Medulla oblongata (tissue), 1 donor: Measurements from ENCODE around the gene SPARCL1.

ENCODE experiments used
- DNase-seq: peaks from one replicate; pipeline ENCODE4 v3.0.0-alpha.2; 2015; ENCODE audit errors: extremely low spot score

The SPARCL1 gene

DNA sequence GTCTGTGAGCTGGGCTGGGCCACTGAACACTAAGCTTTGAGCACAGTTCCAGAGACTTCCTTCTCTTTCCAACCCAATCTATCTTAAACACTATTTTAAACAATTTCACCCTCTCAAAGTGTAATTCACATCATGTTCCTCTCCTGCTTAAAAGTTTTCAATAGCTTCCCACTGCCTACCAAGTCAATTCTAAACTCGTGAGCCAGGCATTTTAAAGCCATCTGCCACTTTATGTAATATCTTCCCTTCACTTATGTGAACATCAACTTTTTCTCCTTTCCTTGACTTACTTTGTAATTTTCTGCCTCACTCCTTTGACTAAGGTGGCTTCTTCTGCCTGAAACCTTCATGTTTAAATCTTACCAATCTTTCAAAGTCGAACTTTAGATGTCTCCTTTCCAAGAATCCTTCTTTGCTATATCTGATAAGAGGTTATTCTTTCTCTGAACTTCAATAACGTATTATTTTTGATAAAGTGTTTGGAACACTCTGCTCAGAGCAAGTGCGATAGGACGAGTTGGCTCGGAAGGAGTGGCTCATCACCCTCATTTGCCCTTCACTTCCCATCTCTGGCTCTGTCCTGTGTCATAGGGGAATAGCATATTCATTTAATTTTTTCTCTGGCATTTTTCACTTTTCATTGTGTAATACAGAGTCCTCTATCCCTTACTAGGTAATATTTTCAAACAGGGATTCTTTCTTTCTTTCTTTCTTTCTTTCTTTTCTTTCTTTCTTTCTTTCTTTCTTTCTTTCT is 13.0 kb upstream of the SPARCL1 start:
- DNase-seq = no peak

DNA sequence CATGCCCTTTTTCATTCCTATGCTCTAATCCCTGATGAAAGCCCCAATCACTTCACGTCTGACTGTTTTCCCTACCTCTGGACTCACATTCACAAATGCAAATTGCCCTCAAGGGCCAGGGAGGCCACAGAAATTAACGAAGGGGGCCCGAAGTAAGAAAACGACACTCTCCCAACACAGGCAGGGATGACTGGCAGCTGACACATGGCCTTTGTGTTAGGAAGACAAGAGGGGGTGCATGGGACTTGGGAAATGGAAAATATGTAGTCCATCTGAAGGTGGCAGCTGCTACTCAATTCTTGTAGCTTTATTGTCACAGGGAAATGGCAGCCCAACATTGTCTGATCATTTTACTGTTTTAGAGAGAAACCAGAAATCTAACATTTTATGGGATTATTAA is 12.3 kb upstream of the SPARCL1 start:
- no peak for DNase-seq

GRCh38 chr4:87540146-87541058 is 11.2 kb upstream of the SPARCL1 start:
- peak; percentile 59 for DNase-seq

DNA sequence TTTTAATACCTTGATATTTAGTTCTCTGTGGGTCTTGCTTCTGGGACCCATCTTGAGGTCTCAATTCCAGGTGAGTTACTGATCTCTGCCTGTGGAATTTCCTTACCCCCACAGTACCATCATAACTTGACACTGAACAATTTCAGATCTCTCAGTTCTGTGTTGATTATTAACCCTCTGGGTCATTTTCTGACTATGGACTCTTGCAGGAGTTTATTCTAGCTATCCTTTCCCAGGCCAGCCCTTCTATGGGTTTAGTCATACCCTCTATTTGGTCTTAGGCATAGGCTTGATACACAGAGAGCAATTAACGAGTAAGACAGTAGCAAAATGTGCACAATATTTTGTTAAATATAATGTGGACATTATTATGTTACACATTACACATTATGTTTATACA is 3.7 kb upstream of the SPARCL1 start:
- no peak for DNase-seq

DNA sequence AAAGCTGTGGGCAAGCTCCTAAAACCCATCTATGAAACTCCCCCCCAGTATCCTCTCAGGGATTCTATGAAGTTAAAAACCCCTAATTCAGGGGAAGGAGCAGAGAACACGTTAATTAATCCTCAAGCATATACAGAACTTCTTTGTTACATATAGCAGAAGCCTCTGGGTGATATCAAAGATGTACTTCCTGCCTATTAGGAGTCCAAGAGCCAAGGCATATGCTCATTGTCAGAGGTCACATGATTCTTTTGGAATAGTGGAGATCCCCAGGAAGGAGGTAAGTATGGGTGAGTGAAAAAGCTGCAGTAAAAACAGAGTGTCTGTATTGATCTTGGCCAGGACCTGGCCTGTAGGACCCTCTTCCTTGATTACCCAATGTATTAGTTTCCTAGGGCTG is 2.9 kb upstream of the SPARCL1 start:
- DNase-seq = no peak

DNA sequence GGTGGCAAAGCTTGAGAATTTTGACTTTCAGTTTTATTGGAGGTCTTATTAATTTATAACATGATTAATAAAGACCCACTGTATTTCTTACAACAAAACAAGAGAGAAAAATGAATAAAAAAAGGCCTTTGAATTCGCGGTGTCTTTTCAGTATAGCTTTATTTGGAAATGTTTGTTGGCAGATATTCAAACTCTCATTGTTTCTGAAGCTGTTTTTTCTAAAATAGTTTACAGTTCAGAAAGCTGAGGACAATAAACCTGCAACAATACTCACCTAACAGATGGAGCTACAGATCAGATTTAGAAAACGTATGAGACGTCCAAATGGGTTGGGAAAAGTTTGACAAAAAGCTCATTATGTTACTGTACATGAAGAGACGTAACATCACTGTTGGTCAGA is 2.4 kb upstream of the SPARCL1 start:
- DNase-seq = no peak

GRCh38 chr4:87530868-87531267 is 1.7 kb upstream of the SPARCL1 start:
- peak; percentile 66 for DNase-seq

GRCh38 chr4:87530229-87530628 is 1.1 kb upstream of the SPARCL1 start:
- DNase-seq = no peak

- no peak for DNase-seq
These were observed 1.6 kb downstream of the SPARCL1 start for GRCh38 chr4:87527431-87528220.

DNA sequence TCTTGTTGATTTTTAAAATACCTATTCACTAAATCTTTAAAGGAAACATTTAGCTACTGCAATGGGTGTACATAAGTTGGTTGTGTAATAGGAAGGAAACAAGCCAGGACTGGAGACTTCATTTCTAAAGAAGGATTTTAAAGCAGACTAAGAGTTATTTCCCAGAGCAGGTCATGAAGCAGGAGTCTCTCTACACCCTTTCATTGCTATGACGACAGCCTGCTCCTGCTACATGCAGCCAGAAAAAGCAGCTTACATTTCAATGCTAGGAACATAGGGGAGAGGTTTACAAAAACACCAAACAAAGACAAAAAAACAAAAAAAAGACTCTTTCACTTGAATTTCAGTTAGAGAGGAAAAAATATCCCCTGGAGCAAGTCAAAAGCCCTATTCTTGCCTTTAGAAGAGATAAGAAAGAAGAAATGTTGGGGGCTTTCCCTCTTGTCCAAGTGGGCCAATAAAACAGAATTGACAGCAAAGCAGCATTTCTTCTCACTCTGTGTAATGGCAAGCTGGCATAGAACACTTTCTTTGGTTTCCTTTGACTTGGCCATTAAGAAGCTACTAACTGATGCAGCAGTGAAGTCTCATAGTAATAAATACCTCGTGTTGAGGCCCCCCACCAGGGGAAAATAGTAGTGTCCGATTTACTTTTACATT is 3.4 kb downstream of the SPARCL1 start:
- DNase-seq = peak; percentile 76

DNA sequence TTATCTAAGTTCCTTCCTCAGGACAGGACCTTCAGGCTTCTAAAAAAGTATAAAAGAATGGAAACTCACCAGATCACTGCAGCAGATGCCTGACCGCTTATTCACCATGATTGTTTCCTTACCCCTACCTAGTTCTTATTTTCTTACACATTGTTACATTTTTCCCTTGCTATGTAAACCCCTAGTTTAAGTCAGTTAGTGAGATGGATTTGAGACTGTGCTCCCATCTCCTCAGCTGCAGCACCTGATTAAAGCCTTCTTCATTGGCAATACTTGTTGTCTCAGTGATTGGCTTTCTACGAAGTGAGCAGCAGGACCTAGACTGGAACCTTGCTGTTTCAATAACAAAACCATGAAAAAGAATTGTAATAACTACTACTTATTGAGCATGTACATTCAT is 4.7 kb downstream of the SPARCL1 start:
- DNase-seq = no peak

DNA sequence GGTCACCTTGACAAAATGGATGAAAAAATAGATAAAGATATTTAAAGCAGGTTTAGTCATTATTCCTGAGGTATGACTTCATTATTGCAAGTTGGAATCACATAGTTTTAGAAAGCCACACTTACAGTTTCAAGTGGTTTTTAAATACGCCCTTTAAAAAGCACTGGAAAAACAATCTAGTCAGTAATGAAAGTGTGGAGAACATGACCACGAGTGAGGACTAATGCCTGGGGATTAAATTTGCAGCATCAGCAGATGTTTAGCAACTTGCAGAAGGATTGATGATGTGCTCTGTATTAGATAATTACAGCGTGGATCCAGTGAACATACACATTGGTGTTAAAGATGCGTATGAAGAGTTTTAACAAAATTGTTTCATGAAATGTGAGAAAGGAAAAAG is 5.9 kb downstream of the SPARCL1 start:
- no peak for DNase-seq

DNA sequence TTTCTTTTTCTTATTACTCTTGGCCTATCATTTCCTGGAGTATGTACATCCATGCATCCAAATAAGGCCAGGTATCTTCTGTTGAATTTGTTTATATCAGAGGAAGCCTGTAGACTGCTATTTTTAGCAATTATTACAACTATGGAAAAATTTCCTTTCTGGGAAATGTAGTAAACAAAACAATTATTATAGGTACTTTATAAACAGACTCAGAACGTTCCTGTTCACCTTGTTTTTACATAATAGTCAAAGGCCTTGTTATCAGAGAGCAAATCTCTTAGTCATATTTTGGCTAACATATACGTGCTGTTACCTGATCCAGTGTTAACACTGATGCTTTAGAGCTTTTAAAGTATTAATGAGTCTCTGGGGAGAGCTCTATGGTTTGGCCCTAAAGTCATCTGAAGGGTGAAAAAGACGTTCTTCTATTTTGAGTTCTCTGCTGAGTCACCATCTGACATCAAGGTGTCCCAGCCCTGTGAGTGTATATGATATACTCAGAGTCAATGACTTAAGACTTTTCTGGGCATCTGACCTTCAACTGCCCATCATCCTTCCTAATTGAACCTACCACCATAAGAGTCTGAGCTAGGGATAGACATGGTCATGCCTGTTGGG is 7.3 kb downstream of the SPARCL1 start:
- no peak for DNase-seq

- DNase-seq = no peak
These were observed 7.9 kb downstream of the SPARCL1 start for GRCh38 chr4:87521319-87521718.

DNA sequence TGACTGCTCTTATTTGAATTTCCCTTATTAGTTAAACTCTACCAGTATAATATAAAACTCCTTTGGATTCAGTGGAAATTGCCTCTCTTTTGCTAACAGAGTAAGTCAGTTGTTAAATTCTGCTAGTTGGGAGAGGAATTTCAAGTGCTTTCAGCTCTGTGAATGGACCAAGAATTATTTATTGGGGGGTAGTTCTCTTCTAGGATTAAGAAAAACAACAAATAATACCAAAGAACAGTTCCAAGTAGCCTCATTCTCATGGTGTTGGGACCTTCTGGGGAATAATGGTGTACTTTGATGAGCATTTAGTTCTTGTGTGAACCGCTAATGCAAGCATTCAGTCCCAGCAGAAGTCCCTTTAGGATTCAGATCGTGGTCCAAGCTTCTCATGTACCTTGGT is 11.6 kb downstream of the SPARCL1 start:
- DNase-seq = no peak

- DNase-seq = no peak
These were observed 12.5 kb downstream of the SPARCL1 start for GRCh38 chr4:87516683-87517082.

DNA sequence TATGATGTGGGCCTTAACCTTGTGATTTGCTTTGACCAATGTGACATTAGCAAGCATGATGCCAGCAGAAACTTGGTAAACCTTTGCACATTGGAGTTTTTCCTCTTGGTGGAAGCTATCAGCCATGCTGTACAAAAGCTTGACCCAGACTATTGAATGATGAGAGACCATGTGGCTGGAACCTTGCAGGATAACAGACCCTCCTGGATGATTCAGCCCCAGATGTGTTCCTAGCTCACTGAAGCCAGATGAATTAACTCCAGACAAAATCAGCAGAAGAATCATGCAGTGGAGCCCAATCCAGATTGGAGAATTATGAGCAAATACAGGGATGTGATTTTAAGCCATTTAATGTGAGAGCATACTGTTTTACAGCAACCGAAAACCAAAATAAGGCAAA is 16.8 kb downstream of the SPARCL1 start:
- DNase-seq = no peak

GRCh38 chr4:87511500-87511899 is 17.7 kb downstream of the SPARCL1 start:
- DNase-seq = no peak

DNA sequence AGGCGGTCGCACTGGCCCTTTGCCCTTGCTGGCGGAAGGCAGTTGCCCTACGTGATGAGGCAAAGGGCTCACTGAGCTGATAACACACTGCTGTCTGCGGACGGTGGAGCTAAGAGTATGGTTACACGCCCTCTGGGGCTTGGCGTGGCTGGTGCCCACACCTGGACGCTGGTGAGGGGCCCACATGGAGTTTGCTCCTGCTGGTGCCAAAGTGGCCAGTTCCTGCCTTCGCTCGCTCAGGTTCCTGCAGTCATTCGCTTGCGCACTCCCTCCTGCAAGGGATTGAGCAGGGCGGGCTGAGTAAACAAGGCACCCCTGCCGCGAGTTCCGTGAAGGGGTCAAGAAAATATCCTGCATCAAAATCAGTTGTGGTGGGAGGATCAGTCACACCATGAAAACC is 18.4 kb downstream of the SPARCL1 start:
- DNase-seq = no peak

GRCh38 chr4:87506974-87507701 is 22.0 kb downstream of the SPARCL1 start:
- DNase-seq = no peak

DNA sequence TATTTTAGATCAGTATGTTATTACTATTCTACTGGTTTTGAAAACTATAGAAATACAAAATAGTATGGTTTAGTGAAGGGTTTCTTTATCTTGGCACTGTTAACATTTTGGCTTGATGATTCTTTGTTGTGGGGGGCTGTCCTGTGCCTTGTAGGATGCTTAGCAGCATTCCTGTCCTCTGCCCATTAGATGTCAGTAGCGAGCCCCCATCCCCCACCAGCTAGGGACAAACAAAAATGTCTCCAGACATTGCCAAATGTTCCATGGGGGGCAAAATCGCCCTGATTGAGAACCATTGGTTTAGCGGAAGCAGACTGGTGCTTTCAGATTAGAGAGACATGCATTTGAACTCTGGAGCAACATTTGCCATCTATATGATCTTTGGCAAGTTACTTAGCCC is 23.3 kb downstream of the SPARCL1 start:
- no peak for DNase-seq
